Measurements from ENCODE around the gene HNF1A.

Gene HNF1A

DNA sequence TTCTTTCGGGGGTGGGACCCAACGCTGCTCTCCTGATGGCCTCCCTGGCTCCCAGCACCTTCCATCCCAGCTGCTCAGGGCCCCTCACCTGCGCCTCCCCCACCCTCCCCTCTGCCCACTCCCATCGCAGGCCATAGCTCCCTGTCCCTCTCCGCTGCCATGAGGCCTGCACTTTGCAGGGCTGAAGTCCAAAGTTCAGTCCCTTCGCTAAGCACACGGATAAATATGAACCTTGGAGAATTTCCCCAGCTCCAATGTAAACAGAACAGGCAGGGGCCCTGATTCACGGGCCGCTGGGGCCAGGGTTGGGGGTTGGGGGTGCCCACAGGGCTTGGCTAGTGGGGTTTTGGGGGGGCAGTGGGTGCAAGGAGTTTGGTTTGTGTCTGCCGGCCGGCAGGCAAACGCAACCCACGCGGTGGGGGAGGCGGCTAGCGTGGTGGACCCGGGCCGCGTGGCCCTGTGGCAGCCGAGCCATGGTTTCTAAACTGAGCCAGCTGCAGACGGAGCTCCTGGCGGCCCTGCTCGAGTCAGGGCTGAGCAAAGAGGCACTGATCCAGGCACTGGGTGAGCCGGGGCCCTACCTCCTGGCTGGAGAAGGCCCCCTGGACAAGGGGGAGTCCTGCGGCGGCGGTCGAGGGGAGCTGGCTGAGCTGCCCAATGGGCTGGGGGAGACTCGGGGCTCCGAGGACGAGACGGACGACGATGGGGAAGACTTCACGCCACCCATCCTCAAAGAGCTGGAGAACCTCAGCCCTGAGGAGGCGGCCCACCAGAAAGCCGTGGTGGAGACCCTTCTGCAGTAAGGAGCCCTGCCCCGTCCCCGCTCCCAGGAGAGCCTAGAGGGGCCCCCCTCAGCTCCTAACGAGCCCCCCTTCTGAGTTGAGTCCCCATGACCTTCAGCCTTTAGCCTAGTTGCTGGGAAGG is at the start of gene HNF1A:
HNF1A (plus strand) TSS at position 248 of the 924 bp plus-strand sequence; CDS start at position 474, 226 bp downstream.
- TF ChIP-seq CTCF (IDR thresholded peaks at IDR 0.05; ENCODE audit: extremely low read depth, insufficient read depth, missing control alignments): no peak
- in situ Hi-C loops (cut with MboI; ENCODE audit: low pct_unique_long_range_greater_than_20kb, low sequenced_read_pairs, unreplicated experiment): no loop called here
- DNase-seq (ENCODE audit: low spot score): no peak

DNA sequence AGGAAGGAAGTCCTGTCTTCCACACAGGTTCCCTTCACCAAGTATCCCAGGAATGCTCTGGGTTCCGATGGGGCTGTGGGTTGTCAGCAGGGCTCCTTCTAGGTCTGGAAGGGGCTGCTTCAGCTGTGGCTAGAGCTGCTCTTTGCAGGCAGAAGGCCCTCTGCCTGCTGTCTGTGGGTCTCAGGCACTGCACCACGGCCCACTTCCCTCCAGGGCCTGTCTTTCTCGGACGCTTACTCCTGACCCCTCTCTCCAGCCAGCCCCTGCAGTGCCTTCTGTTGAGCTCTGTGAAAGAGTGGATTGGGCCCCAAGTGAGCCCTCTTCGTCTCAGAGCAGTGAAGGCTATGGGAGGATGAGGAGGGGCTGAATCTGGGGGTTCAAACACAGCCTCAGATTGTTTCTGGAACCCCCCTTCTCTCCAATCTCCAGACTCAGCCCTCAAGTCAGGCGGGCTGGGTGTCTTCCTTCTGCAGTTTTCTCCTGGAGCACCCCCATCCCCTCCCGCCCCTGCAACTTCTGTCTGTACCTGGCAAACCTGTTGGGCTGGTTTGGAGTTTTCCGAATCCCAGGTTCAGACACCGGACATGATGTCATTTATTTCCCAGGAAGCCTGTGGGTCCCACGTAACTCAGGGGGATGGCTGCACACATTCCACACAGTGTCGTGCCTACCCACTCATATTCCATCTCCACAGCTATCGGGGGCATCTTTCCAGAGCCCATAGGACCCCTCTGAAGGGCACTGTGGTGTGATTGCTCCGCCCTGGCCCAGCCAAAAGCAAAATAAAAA is 49.3 kb upstream of the HNF1A start:
- in situ Hi-C loops (cut with MboI; ENCODE audit: low pct_unique_long_range_greater_than_20kb, low sequenced_read_pairs, unreplicated experiment): no loop called here
- DNase-seq (ENCODE audit: low spot score): no peak
- TF ChIP-seq CTCF (IDR thresholded peaks at IDR 0.05; ENCODE audit: extremely low read depth, insufficient read depth, missing control alignments): no peak

DNA sequence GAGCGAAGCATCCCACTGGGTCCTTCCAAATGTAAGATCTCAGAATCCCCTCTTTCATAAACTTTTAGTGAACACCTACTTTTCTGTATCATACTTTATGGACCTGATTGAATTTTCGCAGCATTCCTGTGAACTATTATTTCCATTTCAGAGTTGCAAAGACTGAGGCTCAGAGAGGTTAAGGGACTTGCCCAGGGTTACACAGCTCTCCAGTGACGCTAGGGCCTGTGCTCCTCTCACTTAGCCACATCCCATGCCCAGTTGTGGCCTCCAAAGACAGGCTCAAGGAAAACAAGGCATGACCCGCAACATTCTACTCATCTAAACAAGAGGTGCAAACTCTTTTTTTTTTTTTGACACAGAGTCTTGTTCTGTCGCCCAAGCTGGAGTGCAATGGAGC is 48.3 kb upstream of the HNF1A start:
- TF ChIP-seq CTCF (IDR thresholded peaks at IDR 0.05; ENCODE audit: extremely low read depth, insufficient read depth, missing control alignments): no peak
- in situ Hi-C loops (cut with MboI; ENCODE audit: low pct_unique_long_range_greater_than_20kb, low sequenced_read_pairs, unreplicated experiment): no loop called here
- no peak for DNase-seq (ENCODE audit: low spot score)

GRCh38 chr12:120932058-120932457 is 46.3 kb upstream of the HNF1A start:
- no peak for TF ChIP-seq CTCF (IDR thresholded peaks at IDR 0.05; ENCODE audit: extremely low read depth, insufficient read depth, missing control alignments)
- in situ Hi-C loops (cut with MboI; ENCODE audit: low pct_unique_long_range_greater_than_20kb, low sequenced_read_pairs, unreplicated experiment): no loop called here
- DNase-seq (ENCODE audit: low spot score): no peak

GRCh38 chr12:120932956-120933526 is 45.3 kb upstream of the HNF1A start:
- no peak for TF ChIP-seq CTCF (IDR thresholded peaks at IDR 0.05; ENCODE audit: extremely low read depth, insufficient read depth, missing control alignments)
- DNase-seq (ENCODE audit: low spot score): no peak
- in situ Hi-C loops (cut with MboI; ENCODE audit: low pct_unique_long_range_greater_than_20kb, low sequenced_read_pairs, unreplicated experiment): no loop called here

- no peak for TF ChIP-seq CTCF (IDR thresholded peaks at IDR 0.05; ENCODE audit: extremely low read depth, insufficient read depth, missing control alignments)
- in situ Hi-C loops (cut with MboI; ENCODE audit: low pct_unique_long_range_greater_than_20kb, low sequenced_read_pairs, unreplicated experiment): no loop called here
- no peak for DNase-seq (ENCODE audit: low spot score)
Observed at GRCh38 chr12:120933786-120934185, 44.6 kb upstream of the HNF1A start.

Data from GM13977 (cell line).